Left lung (tissue), 10 donors: ENCODE results near the gene TAF1C. TPM values are rescaled to one million over a fixed set of nuclear protein-coding genes. Genes with fewer than 3 reads are reported as not detected.

Source experiments
- ATAC-seq: fragments of 200-7000 bp; cut with Tn5 transposase; one replicate; pipeline ENCODE4 v1.9.1; 2020; ENCODE audit warnings: moderate library complexity
- DNase-seq, 4 donors: peaks; one replicate each; pipeline ENCODE4 v3.0.0-alpha.2; 2013 to 2020
- H3K27ac ChIP-seq, 2 donors: fragments of 200-600 bp; sonication (generic) in 1 of 2; one replicate each; pipeline versions ENCODE4 v1.5.0 to v1.8.0; 2020 to 2021
- H3K27me3 ChIP-seq, 2 donors: fragments of 200-600 bp; sonication (generic) in 1 of 2; one replicate each; pipeline versions ENCODE4 v1.5.0 to v1.8.0; 2020 to 2021
- H3K36me3 ChIP-seq, 2 donors: fragments of 200-600 bp; sonication (generic) in 1 of 2; one replicate each; pipeline versions ENCODE4 v1.5.0 to v1.8.0; 2020 to 2021
- H3K4me1 ChIP-seq, 2 donors: fragments of 200-600 bp; one replicate each; pipeline ENCODE4 v1.8.0; 2021
- H3K4me3 ChIP-seq, 2 donors: fragments of 200-600 bp; sonication (generic) in 1 of 2; one replicate each; pipeline versions ENCODE4 v1.5.0 to v1.8.0; 2020 to 2021; ENCODE audit warnings: mild to moderate bottlenecking in 1 of 2
- H3K9me3 ChIP-seq, 2 donors: fragments of 200-600 bp; sonication (generic) in 1 of 2; one replicate each; pipeline versions ENCODE4 v1.5.0 to v1.8.0; 2020 to 2021
- intact Hi-C, 2 donors: fragments of 100-400 bp; cut with DNase I; formaldehyde crosslinking; loops; one replicate each; pipeline versions ENCODE4 v1.11.2 to v1.14.2; 2022
- polyA plus RNA-seq, 6 donors: library from polyadenylated mRNA; unstranded; fragments of 120-200 nt; gene quantifications; one replicate each; pipeline ENCODE4 v1.2.1, GENCODE V29; 2013; ENCODE audit not compliant: insufficient read length in 6 of 6
- total RNA-seq, 2 donors: library from RNA; stranded (reverse); fragmentation: NEBNext Ultra II Directional; extraction: Animal tissue kit (Norgen Biotek cat#: 25700); gene quantifications; one replicate each; pipeline ENCODE4 v1.2.1, GENCODE V29; 2021
- TF ChIP-seq, protein P1 (sequence below), 2 donors: fragments of 200-600 bp; sonication (generic) in 1 of 2; IDR thresholded peaks; one replicate each; pipeline versions ENCODE4 v1.5.0 to v1.8.0; 2021; ENCODE audit warnings: antibody characterized with exemption in 2 of 2
- donor health status: DM: no; HTN: yes; CAD: no.
- donor health status: DM: no; HTN: no; CAD: no.

TAF1C gene
- total and polyA plus RNA-seq, 8 donors = 37.5 to 66.1 (median 52.9) TPM

DNA sequence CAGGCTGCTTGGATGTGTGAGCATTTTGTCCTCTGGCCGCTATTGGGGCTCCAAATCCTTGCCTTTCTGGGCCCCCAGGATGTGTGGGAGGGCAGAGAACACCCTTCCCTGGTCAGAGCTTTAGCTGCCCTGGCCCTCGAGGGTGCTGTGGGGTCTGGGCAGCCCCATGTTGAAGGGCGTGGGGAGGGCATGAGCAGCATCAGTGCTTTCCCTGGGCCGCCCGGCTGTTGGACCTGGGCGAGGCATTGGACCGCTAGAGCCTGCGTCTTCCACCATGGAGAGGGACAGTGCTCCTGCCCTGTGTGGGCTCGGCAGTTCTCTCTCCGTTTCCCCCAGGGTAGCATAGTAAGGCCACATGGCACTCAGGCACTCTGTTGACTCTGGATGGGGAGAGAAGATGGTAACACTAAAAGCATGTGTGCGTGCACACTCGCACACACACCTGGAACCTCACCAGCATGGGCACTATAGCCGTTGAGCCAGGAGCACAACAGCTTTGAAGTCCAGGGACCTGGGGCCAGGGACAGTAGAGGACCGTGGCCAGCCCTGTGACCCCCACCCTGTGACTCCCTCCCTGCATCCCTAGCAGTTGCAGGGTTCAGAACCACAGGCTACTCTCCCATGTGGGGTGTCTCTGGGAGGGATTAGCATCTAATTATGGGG is 10.7 kb upstream of the TAF1C start:
- TF ChIP-seq, protein P1, sequence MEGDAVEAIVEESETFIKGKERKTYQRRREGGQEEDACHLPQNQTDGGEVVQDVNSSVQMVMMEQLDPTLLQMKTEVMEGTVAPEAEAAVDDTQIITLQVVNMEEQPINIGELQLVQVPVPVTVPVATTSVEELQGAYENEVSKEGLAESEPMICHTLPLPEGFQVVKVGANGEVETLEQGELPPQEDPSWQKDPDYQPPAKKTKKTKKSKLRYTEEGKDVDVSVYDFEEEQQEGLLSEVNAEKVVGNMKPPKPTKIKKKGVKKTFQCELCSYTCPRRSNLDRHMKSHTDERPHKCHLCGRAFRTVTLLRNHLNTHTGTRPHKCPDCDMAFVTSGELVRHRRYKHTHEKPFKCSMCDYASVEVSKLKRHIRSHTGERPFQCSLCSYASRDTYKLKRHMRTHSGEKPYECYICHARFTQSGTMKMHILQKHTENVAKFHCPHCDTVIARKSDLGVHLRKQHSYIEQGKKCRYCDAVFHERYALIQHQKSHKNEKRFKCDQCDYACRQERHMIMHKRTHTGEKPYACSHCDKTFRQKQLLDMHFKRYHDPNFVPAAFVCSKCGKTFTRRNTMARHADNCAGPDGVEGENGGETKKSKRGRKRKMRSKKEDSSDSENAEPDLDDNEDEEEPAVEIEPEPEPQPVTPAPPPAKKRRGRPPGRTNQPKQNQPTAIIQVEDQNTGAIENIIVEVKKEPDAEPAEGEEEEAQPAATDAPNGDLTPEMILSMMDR (IDR thresholded peaks at IDR 0.05) = no peak
- Histone ChIP-seq H3K9me3 (no peaks in the 10 kb centered on the region), H3K4me1 (peaks cover 0 to 17% of the 10 kb centered on the region in 2 donors), H3K4me3 (no peak overlapping the region), H3K36me3 (no peaks in the 10 kb centered on the region), H3K27me3 (peaks cover 0 to 17% of the 10 kb centered on the region in 2 donors), H3K27ac (no peak overlapping the region)
- DNase-seq (no peak), ATAC-seq (no peak)
- intact Hi-C loops = no loop called here

DNA sequence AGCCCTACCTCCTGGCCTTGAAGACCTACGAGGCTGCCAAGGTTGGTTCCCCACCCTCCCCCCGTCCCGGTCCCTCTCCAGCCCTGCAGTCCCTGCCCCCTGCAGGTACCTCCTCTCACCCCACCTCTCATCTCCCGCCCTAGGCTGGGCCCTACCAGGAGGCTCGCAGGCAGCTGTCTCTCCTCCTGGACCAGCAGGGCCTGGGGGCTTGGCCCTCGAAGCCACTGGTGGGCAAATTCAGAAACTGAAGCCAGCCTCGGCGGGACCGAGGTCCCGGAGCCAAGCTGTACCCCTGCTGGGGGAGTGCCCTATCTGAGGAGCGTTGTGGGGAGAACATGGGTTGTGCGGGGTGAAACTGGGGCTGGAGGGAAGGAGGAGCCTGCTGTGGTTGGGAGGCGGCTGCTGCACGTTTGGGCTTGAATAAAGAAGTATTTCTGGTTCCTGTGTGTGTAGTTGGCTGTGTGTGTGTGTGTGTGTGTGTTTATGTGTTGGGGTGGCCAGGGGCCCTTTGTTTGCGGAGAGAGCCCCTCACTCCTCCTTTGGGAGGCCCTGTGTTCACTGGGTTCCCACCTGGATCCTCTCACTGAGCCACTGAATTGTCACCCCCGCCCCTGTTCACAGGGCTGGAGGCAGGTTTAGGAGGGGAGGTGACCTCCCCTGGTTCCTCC is 10.0 kb upstream of the TAF1C start:
- peaks cover 0 to 17% of the 10 kb centered on the region in 2 donors for H3K27me3 ChIP-seq
- DNase-seq = peak in 1 of 4 donors; percentile 46
- intact Hi-C loops = no loop called here

DNA sequence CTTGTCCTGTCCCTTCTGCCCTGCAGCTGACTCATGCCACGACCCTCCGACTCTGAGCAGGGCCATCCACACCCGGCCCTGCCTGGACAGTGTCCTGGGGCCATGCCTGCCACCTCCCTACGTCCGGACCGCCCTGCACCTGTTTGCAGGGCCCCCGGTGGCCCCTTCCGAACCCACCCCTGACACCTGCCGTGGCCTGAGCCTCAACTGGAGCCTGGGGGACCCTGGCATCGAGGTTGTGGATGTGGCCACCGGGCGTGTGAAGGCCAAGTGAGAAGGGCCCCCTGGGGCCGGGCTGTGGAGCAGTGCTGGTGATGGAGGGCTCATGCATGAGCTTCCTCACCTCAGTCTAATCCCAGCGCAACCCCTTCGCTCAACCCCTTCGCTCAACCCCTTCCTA is 9.2 kb upstream of the TAF1C start:
- no peaks in the 10 kb centered on the region for H3K9me3 ChIP-seq
- TF ChIP-seq, protein P1 (IDR thresholded peaks at IDR 0.05) = no peak
- peaks cover 0 to 17% of the 10 kb centered on the region in 2 donors for H3K27me3 ChIP-seq
- peaks cover 0 to 17% of the 10 kb centered on the region in 2 donors for H3K4me1 ChIP-seq
- no peak overlapping the region for H3K27ac ChIP-seq
- intact Hi-C loops = no loop called here
- ATAC-seq (no peak), DNase-seq (no peak)
- H3K4me3 ChIP-seq = no peak overlapping the region
- H3K36me3 ChIP-seq = no peaks in the 10 kb centered on the region

More for the DNA sequence above, 10.0 kb upstream of the TAF1C start:
- Histone ChIP-seq H3K4me1 (peaks cover 0 to 17% of the 10 kb centered on the region in 2 donors), H3K36me3 (no peaks in the 10 kb centered on the region), H3K4me3 (no peak overlapping the region), H3K9me3 (no peaks in the 10 kb centered on the region), H3K27ac (no peak overlapping the region)
- no peak for ATAC-seq
- TF ChIP-seq, protein P1 (IDR thresholded peaks at IDR 0.05) = no peak

DNA sequence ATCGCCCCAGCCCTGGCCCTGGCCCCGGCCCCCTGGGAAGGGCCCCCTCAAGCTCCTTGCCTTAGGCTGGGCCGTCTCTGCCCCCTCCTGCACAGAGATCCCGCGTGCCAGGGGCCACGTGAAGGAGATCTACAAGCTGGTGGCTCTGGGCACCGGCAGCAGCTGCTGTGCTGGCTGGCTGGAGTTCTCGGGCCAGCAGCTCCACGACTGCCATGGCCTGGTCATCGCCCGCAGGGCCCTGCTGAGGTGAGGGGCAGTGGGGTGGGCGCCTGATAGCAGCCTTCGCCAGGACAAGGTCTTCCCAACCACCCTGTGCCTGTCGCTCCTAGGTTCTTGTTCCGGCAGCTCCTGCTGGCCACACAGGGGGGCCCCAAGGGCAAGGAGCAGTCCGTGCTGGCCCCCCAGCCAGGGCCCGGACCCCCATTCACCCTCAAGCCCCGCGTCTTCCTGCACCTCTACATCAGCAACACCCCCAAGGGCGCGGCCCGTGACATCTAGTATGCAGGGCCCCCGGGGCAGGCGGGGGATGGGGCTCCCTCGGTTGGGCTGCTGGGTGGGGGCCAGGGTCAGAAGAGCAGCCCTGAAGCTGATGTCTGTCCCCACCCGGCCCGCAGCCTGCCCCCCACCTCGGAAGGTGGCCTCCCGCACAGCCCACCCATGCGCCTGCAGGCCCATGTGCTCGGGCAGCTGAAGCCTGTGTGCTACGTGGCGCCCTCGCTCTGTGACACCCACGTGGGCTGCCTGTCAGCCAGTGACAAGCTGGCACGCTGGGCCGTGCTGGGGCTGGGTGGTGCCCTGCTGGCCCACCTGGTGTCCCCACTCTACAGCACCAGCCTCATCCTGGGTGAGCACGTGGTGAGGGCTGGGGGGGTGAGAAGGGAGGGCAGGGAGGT is 8.6 kb upstream of the TAF1C start:
- H3K4me3 ChIP-seq = no peak overlapping the region
- H3K27ac ChIP-seq = no peak overlapping the region
- ATAC-seq (no peak), DNase-seq (no peak)
- intact Hi-C loops = no loop called here
- no peaks in the 10 kb centered on the region for H3K9me3 ChIP-seq
- peaks cover 0 to 17% of the 10 kb centered on the region in 2 donors for H3K4me1 ChIP-seq
- peaks cover 0 to 17% of the 10 kb centered on the region in 2 donors for H3K27me3 ChIP-seq
- no peaks in the 10 kb centered on the region for H3K36me3 ChIP-seq
- TF ChIP-seq, protein P1 (IDR thresholded peaks at IDR 0.05) = no peak
